ENCODE measurements around the gene TREH.
A peak's percentile ranks its signal among the peaks of the same experiment; 100 is the strongest.
"Not testable (repeated sequence)": the region's sequence is repeated elsewhere in the genome, so short reads cannot be mapped to it uniquely, and the experiment has no call there.

TREH gene

GRCh38 chr11:118714816-118715215 is 35.4 kb upstream of the TREH start:
- TF ChIP-seq CTCF (IDR thresholded peaks at IDR 0.05; ENCODE audit: insufficient read depth, low read depth, low read length, missing control alignments): no peak

GRCh38 chr11:118714416-118714815 is 35.0 kb upstream of the TREH start:
- DNase-seq (ENCODE audit: low read depth); H3K4me3 ChIP-seq (ENCODE audit: low read depth, low read length): not testable (repeated sequence)

More at GRCh38 chr11:118714816-118715215, 35.4 kb upstream of the TREH start:
- H3K4me3 ChIP-seq (ENCODE audit: low read depth, low read length): no peak overlapping the region
- no peak for DNase-seq (ENCODE audit: low read depth)

GRCh38 chr11:118708296-118708695 is 28.8 kb upstream of the TREH start:
- no peak overlapping the region for H3K4me3 ChIP-seq (ENCODE audit: low read depth, low read length)
- TF ChIP-seq CTCF (IDR thresholded peaks at IDR 0.05; ENCODE audit: insufficient read depth, low read depth, low read length, missing control alignments): no peak

GRCh38 chr11:118706546-118706825 is 27.0 kb upstream of the TREH start:
- TF ChIP-seq CTCF (IDR thresholded peaks at IDR 0.05; ENCODE audit: insufficient read depth, low read depth, low read length, missing control alignments): no peak
- H3K4me3 ChIP-seq (ENCODE audit: low read depth, low read length): no peak overlapping the region
- no peak for DNase-seq (ENCODE audit: low read depth)

More at GRCh38 chr11:118708296-118708695, 28.8 kb upstream of the TREH start:
- no peak for DNase-seq (ENCODE audit: low read depth)

GRCh38 chr11:118705791-118706545 is 26.5 kb upstream of the TREH start:
- TF ChIP-seq CTCF (IDR thresholded peaks at IDR 0.05; ENCODE audit: insufficient read depth, low read depth, low read length, missing control alignments): no peak
- DNase-seq (ENCODE audit: low read depth): no peak
- H3K4me3 ChIP-seq (ENCODE audit: low read depth, low read length): no peak overlapping the region

- no peak for TF ChIP-seq CTCF (IDR thresholded peaks at IDR 0.05; ENCODE audit: insufficient read depth, low read depth, low read length, missing control alignments)
- peak; percentile 53 for DNase-seq (ENCODE audit: low read depth)
- H3K4me3 ChIP-seq (ENCODE audit: low read depth, low read length): no peak overlapping the region
Measured at GRCh38 chr11:118705111-118705741, 25.8 kb upstream of the TREH start.

- TF ChIP-seq CTCF (IDR thresholded peaks at IDR 0.05; ENCODE audit: insufficient read depth, low read depth, low read length, missing control alignments): no peak
- peak; percentile 64 for DNase-seq (ENCODE audit: low read depth)
- H3K4me3 ChIP-seq (ENCODE audit: low read depth, low read length): no peak overlapping the region
Measured at GRCh38 chr11:118703563-118704106, 24.2 kb upstream of the TREH start.
